HG03439 (cell line): ENCODE data around the gene CHAT.
"Not testable (repeated sequence)": the region's sequence is repeated elsewhere in the genome, so short reads cannot be mapped to it uniquely, and the experiment has no call there.

Experiments
- ATAC-seq: cut with Tn5 transposase; IDR thresholded peaks from one replicate; pipeline ENCODE4 v1.9.1; 2021; ENCODE audit warnings: mild to moderate bottlenecking, moderate library complexity; ENCODE audit not compliant: unreplicated experiment

The CHAT gene

DNA sequence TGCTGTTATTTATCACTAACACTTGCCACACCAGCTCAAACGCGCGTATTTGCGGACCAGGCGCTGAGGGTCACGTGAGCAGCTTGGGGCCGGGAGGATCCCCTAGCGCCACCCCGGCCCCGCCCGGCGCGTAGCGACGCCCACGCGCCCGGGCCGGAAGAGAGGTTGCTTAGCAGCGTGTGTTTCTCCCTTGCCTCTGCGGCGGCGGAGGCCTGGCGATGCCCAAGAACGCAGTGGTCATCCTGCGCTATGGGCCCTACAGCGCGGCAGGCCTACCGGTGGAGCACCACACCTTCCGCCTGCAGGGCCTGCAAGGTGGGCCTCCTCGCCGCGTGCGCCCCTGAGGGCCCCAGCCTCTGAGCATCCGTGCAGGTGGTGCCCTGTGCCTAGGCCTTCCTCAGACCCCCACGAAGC lies 65.7 kb downstream of the CHAT start, which contains the start of gene C10orf53:
C10orf53 (plus strand) TSS at position 172 of the 414 bp plus-strand sequence; CDS start at position 219, 47 bp downstream.
- no peak for ATAC-seq

DNA sequence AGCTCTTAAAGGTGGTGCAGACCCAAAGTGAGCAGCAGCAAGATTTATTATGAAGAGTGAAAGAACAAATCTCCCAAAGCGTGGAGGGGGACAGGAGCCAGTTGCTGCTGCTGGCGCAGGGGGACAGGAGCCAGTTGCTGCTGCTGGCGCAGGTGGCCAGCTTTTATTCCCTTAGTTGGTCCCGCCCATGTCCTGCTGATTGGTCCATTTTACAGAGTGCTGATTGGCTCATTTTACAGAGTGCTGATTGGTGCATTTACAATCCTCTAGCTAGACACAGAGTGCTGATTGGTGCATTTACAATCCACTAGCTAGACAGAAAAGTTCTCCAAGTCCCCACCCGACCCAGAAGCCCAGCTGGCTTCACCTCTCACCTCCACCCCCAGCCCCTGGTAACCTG lies 68.6 kb downstream of the CHAT start:
- ATAC-seq, result not testable (repeated sequence)

DNA sequence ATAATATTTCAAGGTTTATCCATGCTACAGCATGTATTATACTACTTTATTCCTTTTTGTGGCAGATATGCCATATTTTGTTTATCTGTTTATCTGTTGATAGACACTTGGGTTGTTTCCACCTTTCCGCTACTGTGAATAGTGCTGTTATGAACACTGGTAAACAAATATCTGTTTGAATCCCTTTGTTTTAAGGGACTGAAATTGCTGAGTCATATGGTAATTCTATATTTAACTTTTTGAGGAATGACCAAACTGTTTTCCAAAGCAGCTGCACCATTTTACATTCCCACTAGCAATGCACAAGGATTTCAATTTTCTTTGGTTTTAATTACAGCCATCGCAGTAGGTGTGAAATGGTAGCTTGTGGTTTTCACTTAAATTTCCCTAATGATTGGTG lies 69.0 kb downstream of the CHAT start:
- no peak for ATAC-seq

DNA sequence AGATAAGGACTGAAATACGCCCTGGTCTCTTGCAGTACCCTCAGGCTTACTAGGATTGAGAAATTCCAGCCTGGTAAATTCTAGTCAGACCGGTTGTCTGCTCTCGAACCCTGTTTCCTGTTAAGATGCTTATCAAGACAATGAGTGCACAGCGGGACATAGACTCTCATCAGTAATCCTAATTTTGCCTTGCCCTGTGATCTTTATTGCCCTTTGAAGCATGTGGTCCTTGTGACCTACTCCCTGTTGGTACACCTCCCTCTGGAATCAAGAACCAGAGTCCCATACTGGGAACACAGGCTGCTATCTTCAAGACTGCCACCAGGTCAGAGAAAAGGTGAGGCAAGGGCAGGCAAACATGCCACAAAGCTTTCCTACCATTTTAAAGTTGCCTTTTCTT lies 72.8 kb downstream of the CHAT start:
- no peak for ATAC-seq

DNA sequence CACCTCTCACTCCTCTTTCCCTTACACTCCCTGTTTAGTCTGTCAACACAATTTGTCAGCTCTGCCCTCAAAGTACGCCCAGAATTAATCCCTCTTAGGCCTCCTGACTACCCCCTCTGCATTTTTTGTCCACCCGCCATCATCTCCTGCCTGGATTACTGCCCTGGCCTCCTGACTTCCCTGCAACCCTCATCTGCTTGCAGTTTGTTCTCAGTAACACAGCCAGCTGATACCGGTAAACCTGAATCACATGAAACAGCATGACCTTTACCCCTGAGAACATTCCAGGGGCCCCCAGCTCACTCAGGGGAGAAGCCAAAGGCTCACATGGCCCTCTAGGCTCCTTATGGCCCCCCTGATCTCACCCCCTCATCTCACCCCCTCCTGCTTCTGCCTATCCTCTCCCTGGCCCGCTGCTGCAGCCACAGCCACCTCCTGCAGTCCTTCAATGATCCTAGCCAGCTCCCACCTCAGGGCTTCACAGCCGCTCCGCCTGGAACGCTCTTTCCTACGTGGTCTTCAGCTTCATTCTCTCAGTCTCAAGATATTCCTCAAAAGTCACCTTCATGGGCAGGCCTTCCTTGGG lies 74.5 kb downstream of the CHAT start:
- no peak for ATAC-seq

DNA sequence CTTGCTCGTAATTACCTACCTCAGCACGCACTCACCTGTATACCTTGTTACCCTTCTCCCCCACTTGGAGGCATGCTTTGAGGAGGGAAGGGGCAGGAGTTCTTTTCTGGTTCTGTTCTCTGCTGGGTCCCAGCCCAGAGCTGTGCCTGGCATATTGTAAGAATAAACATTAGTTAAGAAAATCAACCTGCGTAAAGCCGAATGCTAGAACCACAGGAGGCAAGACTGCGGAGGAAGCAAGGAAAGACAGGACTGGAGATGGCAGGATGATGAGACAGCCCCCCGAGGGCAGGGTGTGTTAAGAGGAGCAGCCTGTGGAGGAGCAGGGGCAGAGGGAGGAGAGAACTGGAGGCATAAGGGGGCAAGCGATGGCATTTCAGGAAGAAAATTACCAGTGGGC lies 75.1 kb downstream of the CHAT start:
- no peak for ATAC-seq

DNA sequence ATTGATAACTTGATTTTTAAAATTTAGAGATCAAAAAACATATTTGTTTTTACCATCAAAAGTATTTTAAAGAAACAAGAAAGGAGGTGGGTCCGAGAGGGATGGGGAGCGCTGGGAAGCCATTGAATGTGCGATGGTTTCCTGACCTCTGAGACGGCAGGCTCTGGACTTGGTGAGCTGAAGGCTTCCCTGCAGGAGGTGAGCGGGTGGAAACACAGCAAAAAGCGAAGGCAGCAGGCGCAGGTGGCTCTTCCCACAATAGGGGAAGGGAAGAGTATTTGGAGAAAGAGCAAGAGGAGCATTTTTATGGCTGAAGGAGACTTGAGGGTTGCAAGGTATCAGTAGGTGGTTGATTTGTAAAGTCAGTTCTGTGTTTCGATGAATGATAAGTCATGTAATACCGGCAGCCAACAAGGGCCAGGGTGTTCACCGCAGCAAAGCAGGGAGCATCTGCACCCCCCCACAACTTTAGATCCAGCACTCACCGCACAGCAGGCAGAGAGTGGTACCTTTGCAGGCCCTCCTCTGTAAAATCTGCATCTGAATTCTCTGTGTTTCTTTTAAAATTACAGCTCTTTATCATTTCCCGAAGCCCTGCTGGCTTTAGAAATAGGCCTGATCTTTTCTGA lies 76.2 kb downstream of the CHAT start:
- ATAC-seq, result no peak

GRCh38 chr10:49690698-49691356 lies 77.0 kb downstream of the CHAT start:
- no peak for ATAC-seq

DNA sequence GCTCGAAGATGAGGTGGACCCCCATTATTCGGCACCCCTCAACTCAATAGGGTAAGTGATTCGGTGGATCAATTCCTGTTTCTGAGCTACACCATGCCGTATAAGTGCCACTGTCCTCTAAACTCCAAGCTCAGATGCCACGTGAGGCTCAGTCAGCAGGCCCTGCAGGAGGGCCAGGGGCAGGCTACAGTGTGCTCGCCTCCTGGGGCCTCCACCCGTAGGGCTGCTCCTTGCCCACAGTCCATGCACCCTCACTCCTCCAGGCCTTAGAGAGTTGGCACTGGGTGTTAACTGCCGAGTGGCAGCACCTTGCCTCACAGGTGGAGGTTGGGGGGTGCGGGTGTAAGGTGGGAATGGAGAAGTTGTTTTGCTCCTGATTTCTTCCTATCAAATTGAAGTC lies 77.8 kb downstream of the CHAT start:
- no peak for ATAC-seq

DNA sequence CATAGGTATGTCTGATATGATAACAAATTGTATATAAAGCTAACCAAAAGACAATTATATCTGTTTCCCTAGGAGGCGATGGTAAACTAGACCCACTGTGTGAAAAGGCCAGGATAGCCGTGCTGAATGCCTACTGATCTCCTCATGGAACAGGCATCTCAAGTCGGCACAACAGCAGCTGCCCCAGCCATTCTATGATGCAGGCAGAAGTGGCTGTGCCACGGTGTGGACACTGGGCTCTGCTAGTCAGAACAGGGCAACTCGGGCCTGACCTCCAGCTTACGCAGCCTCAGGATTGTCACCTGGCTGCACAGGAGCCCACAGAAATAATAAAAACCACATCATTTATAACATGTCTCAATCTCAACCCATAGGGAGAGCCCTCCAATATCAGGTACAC lies 80.6 kb downstream of the CHAT start:
- no peak for ATAC-seq

GRCh38 chr10:49696311-49696710 lies 82.5 kb downstream of the CHAT start:
- no peak for ATAC-seq

GRCh38 chr10:49698679-49699078 lies 84.8 kb downstream of the CHAT start:
- no peak for ATAC-seq

DNA sequence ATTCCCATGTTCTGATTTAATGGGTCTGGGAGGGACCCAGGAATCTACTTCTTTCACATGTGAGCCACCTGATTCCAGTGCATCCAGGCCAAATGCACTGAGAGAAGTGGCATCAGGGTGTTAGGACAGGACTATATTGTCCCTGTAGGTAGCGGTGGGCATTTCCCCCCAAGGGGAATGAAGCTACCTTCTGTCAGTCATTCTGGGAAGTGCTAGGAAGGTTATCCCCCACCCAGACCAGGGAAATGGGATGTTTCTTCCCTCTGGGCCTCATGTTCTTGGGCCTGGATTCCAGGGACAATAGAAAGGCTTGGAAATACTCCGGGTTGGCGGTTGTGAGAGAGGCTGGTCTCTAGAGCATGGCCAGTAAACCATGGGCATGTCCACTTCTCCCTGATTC lies 86.4 kb downstream of the CHAT start:
- no peak for ATAC-seq

- ATAC-seq, result no peak
Observed at GRCh38 chr10:49700997-49701396, 87.2 kb downstream of the CHAT start.

DNA sequence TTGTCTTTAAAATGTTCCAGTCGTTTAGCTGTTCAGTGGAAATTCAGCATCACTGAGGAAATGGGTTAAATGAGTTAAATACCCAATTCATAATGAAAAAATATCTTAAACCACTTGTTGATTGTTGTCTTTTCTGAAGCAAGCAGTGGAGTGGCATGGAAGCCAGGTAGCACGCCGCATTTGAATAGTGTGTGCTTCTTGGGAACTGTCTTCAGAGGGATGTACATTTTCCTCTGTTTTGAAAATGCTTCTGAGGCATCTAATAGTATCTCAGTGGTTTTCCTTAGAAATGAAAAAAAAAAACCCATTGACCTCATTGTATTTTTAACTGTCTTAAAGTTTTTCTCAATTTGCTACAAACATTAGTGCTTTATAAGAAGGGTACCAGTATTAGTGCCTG lies 93.7 kb downstream of the CHAT start:
- ATAC-seq, result no peak

GRCh38 chr10:49709934-49710333 lies 96.1 kb downstream of the CHAT start:
- no peak for ATAC-seq

- no peak for ATAC-seq
Observed at GRCh38 chr10:49710966-49711365, 97.1 kb downstream of the CHAT start.

DNA sequence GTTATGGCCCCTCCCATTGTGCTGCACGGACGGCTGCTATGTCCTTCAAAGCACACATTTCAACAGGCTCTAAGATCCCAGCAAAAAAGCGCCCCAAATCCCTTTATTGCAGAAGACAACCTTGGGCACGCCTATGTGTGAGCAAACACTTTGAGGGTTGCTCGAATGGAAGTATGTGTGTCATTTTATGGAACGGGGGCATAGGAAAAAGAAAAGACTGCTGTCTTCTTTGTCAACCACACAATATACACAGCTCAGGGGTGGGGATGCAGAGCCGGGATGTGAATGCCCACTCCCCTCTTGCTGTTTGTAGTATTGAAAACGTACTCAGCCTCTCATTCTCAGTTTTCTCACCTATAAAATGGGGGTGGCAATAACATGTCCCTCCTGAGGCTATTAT lies 97.6 kb downstream of the CHAT start:
- no peak for ATAC-seq

DNA sequence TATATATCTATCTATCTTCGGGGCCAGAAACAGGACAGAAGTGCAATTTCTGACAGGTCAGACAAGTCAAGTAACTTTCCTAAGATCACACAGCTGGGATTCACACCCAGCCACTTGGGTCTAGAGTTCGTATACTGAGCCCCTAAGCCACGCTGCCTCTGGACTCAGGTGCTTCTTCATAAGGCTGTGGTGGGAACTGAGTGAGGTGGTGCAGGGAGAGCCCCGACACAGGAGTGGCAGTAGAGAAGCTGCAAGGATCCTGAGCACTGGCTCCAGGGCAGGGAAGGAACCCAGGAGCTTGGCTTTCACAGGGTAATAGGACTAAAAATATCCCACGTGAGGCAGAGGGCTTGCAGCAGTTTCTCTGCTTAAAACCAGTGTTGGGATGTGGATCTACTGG lies 99.4 kb downstream of the CHAT start:
- no peak for ATAC-seq
